Activated CD8-positive, alpha-beta T cell treated with anti-CD3 and anti-CD28 coated beads for 36 hours (primary cell): ENCODE data around the gene MACF1. TPM values are rescaled to one million over a fixed set of nuclear protein-coding genes. Genes with fewer than 3 reads are reported as not detected.
A peak's percentile ranks its signal among the peaks of the same experiment; 100 is the strongest.

Experiments used
- ATAC-seq: fragments of 200-7000 bp; cut with Tn5 transposase; one replicate; pipeline ENCODE4 v1.10.0; 2021; ENCODE audit warnings: mild to moderate bottlenecking, moderate library complexity
- CTCF ChIA-PET: fragments of 350-600 bp; sonication (Branson Sonifier 250); formaldehyde crosslinking; loops from one replicate; lab custom pipeline; 2021; ENCODE audit warnings: antibody characterized with exemption; lab: Charles Lee
- POLR2A ChIA-PET: fragments of 350-600 bp; sonication (Branson Sonifier 250); formaldehyde crosslinking; loops from one replicate; lab custom pipeline; 2021; ENCODE audit warnings: antibody characterized with exemption; lab: Charles Lee
- DNase-seq: peaks from one replicate; pipeline ENCODE4 v3.0.0-alpha.2; 2020
- H3K27ac Mint-ChIP-seq: one replicate; pipeline ENCODE4 v1.8.0; 2021; ENCODE audit warnings: mild to moderate bottlenecking, mixed read lengths
- H3K27me3 Mint-ChIP-seq: one replicate; pipeline ENCODE4 v1.8.0; 2021; ENCODE audit warnings: mixed read lengths
- H3K36me3 Mint-ChIP-seq: one replicate; pipeline ENCODE4 v1.8.0; 2021; ENCODE audit warnings: low read depth, mixed read lengths
- H3K4me1 Mint-ChIP-seq: one replicate; pipeline ENCODE4 v1.8.0; 2021; ENCODE audit warnings: low read depth, mixed read lengths
- H3K4me3 Mint-ChIP-seq: one replicate; pipeline ENCODE4 v1.8.0; 2021; ENCODE audit warnings: mild to moderate bottlenecking, moderate library complexity, mixed read lengths
- H3K9me3 Mint-ChIP-seq: one replicate; pipeline ENCODE4 v1.8.0; 2021; ENCODE audit warnings: mixed read lengths
- CTCF ChIP-seq: fragments of 200-600 bp; IDR thresholded peaks from one replicate; pipeline ENCODE4 v1.8.0; 2022; ENCODE audit warnings: antibody characterized with exemption, mild to moderate bottlenecking
- intact Hi-C: fragments of 100-400 bp; cut with micrococcal nuclease; formaldehyde crosslinking; loops from one replicate; pipeline ENCODE4 v1.10.0; 2022
- total RNA-seq, 2 experiments: library from RNA; stranded (reverse); gene quantifications; one replicate each; pipeline ENCODE4 v1.2.3, GENCODE V29; 2021

Gene MACF1
- total RNA-seq, 2 experiments from 2014 or later: 201 to 215 TPM

- no peak for DNase-seq
- intact Hi-C loops: loop anchor here (5.0 kb wide), 1 partner anchor 153 kb away; no protein-coding TSS in a partner anchor
- Mint-ChIP-seq H3K27ac (no peak overlapping the region), H3K9me3 (no peaks in the 10 kb centered on the region), H3K36me3 (peaks cover 25% of the 10 kb centered on the region), H3K27me3 (no peaks in the 10 kb centered on the region), H3K4me3 (no peak overlapping the region), H3K4me1 (peaks cover 32% of the 10 kb centered on the region)
- no peak for ATAC-seq
- TF ChIP-seq CTCF: no peak
- ChIA-PET POLR2A (interaction anchor here (0.5 to 1.1 kb wide), 3 partner anchors 39 to 143 kb away, joined by 3 to 4 read pairs (median 3); no protein-coding TSS in a partner anchor), CTCF (interaction anchor here (1.1 to 14.8 kb wide), 5 partner anchors 10 to 157 kb away, joined by 3 to 371 read pairs (median 4); no protein-coding TSS in a partner anchor)
Observed at GRCh38 chr1:39255222-39255621, 50.7 kb downstream of the MACF1 start.

- H3K4me3 Mint-ChIP-seq: no peak overlapping the region
- ChIA-PET CTCF (interaction anchor here (0.8 to 14.8 kb wide), 39 partner anchors 8 to 232 kb away, joined by 3 to 371 read pairs (median 6); partner anchors contain the start of genes MACF1 and NDUFS5), POLR2A (interaction anchor here (0.9 to 2.9 kb wide), 4 partner anchors 38 to 160 kb away, joined by 3 to 17 read pairs (median 4); no protein-coding TSS in a partner anchor)
- DNase-seq (peak; percentile 73), ATAC-seq (peak; percentile 74)
- H3K27me3 Mint-ChIP-seq: no peaks in the 10 kb centered on the region
- intact Hi-C loops: loop anchor here (1.0 to 5.0 kb wide), 2 partner anchors 65 to 156 kb away; no protein-coding TSS in a partner anchor
- H3K9me3 Mint-ChIP-seq: no peaks in the 10 kb centered on the region
- TF ChIP-seq CTCF: peak; percentile 93
- H3K4me1 Mint-ChIP-seq: peaks cover 38% of the 10 kb centered on the region
- H3K36me3 Mint-ChIP-seq: peaks cover 30% of the 10 kb centered on the region
- peak overlapping the region; percentile 76 for H3K27ac Mint-ChIP-seq
Observed at GRCh38 chr1:39258146-39258924, 53.8 kb downstream of the MACF1 start.

GRCh38 chr1:39258925-39259244, 54.4 kb downstream of the MACF1 start:
- peak; percentile 48 for TF ChIP-seq CTCF
- CTCF ChIA-PET: interaction anchor here (0.7 to 14.8 kb wide), 36 partner anchors 8 to 232 kb away, joined by 3 to 371 read pairs (median 6); partner anchors contain the start of genes MACF1 and NDUFS5
- Mint-ChIP-seq H3K27me3 (no peaks in the 10 kb centered on the region), H3K4me3 (no peak overlapping the region), H3K27ac (peak overlapping the region; percentile 76), H3K9me3 (no peaks in the 10 kb centered on the region), H3K4me1 (peaks cover 41% of the 10 kb centered on the region), H3K36me3 (peaks cover 30% of the 10 kb centered on the region)
- POLR2A ChIA-PET: interaction anchor here (1.3 to 2.9 kb wide), 3 partner anchors 67 to 160 kb away, joined by 3 to 17 read pairs (median 4); no protein-coding TSS in a partner anchor
- DNase-seq: no peak
- intact Hi-C loops: loop anchor here (1.0 to 5.0 kb wide), 2 partner anchors 66 to 157 kb away; no protein-coding TSS in a partner anchor
- no peak for ATAC-seq

GRCh38 chr1:39261712-39262221, 57.3 kb downstream of the MACF1 start:
- DNase-seq (no peak), ATAC-seq (no peak)
- no peaks in the 10 kb centered on the region for H3K9me3 Mint-ChIP-seq
- intact Hi-C loops: no loop called here
- H3K4me1 Mint-ChIP-seq: peaks cover 63% of the 10 kb centered on the region
- peaks cover 28% of the 10 kb centered on the region for H3K36me3 Mint-ChIP-seq
- H3K4me3 Mint-ChIP-seq: no peak overlapping the region
- ChIA-PET CTCF (interaction anchor here (5.7 to 14.8 kb wide), 3 partner anchors 56 to 163 kb away, joined by 47 to 371 read pairs (median 70); partner anchors contain the start of gene MACF1), POLR2A (interaction anchor here (0.9 to 1.0 kb wide), 2 partner anchors 74 to 155 kb away, joined by 3 to 4 read pairs; no protein-coding TSS in a partner anchor)
- no peaks in the 10 kb centered on the region for H3K27me3 Mint-ChIP-seq
- H3K27ac Mint-ChIP-seq: peak overlapping the region; percentile 59
- no peak for TF ChIP-seq CTCF
